Measurements from ENCODE around the gene TPRG1L.

The TPRG1L gene

GRCh38 chr1:3630161-3630611 is 5.4 kb downstream of the TPRG1L start:
- no peak for DNase-seq

GRCh38 chr1:3630914-3631313 is 6.1 kb downstream of the TPRG1L start:
- no peak for DNase-seq

DNA sequence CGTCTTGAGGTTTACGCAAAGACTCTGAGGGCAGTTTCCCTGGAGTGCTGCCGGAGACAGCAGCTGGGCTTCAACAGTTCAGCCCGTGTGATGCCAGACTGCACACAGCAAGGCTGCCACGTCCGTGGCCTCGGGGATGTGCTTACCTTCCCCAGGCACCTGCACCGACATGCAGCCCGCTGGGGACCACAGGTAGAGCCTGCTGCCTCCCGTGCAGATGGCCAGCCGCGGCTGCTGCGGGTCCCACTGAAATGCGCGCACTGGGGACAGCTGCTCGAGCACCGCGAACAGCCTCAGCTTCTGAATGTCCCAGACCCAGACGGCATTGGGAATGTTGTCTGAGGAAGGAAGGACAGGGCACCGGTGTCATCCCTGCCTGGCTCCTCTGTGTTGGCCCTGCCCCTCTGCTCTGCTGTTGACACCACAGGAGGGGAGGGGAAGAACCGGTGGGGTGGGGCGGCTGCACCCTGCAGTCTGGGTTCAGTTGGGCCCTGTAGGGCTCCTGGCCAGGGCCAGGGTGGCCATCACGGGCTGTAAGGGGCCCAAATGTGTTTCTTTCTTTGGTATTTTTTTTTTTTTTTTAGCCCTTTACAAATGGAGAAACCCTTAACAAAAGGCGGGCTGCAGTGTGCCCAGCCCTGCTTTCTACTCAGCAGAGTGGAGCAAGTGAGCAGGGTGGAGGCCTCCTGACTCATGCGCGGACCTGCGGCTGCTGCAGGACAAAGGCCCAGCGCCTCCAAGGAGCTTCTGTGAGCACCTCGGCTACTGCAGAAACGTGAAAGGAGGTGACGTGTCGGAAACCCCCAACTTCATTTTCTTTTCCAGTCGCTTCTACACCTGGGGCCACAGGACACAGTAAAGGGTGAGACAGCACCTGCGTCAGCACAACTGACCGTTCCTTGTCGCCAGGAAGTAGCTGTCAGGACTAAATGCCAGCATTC is 6.8 kb downstream of the TPRG1L start:
- DNase-seq: no peak

- no peak for DNase-seq
Observed at GRCh38 chr1:3632298-3632697, 7.5 kb downstream of the TPRG1L start.

GRCh38 chr1:3632716-3633343 is 8.0 kb downstream of the TPRG1L start:
- no peak for DNase-seq

DNA sequence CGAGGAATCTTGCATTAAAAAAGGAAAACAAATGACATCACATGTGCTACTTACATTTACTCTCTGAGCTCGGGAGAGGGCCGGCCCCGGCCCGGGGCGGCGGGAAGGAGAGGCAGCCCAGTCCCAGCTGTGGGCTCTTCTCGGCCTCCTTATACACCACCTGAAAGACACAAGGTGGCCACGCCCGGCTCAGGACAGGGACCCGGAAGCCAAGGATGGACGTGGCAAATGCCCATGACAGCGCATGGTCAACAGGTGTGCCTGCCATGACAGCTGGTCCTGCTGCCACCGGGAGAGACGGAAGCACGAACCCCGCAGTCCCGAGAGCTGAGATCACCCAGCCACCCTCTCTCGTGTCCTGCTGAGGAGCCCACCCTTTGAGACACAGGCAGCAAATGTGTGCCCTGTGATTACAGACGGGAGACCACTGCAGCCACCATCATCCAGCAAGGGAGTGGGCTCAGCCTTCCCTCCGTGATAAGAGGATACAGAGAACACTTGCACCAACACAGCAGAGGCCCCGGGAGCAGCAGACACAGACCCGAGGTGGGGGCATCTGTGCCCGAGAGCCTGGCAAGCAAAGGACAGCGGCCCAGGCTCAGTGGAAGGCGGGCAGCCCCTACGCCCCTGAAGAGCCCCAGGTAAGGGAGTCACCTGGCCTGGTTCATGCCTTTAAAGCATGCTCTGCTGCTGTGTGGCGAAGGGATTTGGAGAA is 8.7 kb downstream of the TPRG1L start:
- DNase-seq: no peak

DNA sequence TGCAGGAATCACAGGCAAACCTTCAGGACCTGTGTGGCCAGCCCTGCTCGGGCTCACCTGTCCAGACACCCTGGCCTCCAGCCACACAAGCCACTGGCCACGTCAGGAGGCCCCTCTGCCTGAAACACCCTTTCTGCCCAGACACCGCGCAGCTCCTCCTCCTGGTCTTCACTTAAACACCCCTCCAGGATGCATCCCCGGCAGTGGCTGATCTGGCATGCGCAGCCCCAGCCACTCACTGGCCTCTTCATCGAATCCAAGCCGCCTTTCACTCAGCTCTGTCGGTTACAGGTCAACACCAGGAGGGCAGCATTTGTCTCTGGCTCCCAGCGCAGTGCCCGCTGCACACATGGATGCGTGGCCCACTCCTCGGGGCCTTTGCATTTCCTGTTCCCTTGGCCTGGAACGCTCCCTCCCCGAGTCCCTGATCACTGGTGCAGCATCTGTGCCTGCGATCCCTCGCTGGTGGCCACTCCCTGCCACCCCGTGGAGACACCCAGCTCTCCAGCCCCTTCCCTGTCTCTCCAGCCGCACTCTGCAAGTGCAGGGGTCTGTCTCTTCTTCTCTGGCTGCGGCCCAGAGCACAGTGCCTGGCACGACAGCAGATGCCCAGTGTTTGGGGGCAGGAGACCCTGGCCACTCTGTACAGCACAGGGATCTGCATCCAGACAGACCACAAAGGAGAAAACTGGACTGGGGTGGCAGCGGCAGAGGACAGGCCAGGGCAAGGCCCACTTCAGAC is 9.4 kb downstream of the TPRG1L start:
- no peak for DNase-seq

DNA sequence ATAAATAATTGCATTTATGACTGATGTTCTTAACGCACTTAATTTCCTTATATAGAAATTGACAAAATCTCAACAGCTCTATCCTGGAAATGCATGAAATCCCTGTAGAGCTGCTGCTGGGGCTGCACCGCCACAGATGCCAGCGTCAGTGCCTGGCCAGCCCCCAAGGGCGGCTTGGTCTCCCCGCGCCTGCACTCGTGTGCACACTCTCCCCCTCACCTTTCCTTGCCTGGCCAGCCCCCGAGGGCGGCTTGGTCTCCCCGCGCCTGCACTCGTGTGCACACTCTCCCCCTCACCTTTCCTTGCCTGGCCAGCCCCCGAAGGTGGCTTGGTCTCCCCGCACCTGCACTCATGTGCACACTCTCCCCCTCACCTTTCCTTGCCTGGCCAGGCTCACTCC is 11.3 kb downstream of the TPRG1L start:
- DNase-seq: no peak

DNA sequence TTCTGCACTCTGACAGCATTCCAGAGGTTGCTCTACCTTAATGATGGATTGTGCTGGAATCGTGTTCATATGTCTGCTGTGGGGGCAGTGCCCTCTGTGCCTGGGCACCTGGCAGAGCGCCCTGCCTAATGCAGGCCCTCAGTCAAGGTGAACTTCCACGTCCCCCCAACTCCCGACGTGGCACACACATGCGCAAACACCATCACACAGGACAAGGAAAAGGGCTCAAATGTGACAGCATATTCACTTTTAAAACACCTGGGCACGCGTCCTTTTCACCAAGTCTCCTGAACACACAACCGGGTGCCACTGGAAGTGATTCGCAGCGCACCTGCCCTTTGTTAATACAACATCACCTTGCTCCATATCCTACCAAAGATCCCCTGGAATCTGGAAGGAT is 11.7 kb downstream of the TPRG1L start:
- no peak for DNase-seq

GRCh38 chr1:3638027-3638426 is 13.2 kb downstream of the TPRG1L start:
- no peak for DNase-seq

- DNase-seq: no peak
Observed at GRCh38 chr1:3638676-3639075, 13.9 kb downstream of the TPRG1L start.

- no peak for DNase-seq
Observed at GRCh38 chr1:3639397-3639911, 14.6 kb downstream of the TPRG1L start.

- DNase-seq: no peak
Observed at GRCh38 chr1:3640121-3640837, 15.5 kb downstream of the TPRG1L start.

DNA sequence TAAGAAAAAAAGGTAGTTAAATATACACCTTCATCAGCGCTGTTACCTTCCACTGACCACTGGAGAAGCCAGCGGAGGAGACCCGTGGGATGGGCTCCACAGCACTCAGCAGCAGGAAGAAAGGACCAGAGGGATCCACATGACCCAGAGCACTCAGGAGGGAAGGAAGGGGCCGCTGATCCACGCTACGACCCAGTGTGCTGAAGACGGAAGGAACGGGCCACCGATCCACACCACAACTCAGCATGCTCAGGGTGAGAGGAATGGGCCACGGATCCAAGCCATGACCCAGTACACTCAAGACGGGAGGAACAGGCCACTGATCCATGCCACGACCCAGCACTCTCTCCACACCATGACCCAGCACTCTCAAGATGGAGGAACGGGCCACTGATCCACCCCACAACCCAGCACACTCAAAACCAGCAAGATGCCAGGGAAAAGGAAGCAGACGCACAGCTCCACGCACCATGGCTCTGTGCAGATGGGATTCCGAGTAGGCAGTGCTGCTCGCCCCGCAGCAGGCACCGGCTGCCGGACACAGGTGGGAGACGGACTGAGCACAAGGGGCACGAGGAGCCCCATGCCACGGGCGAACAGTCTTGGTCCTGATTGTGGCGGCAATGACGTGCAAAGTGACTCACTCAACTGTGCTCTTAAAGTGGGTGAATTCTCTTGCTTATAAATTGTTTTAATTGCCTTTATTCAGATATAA is 16.4 kb downstream of the TPRG1L start:
- no peak for DNase-seq

- no peak for DNase-seq
Observed at GRCh38 chr1:3641816-3642215, 17.0 kb downstream of the TPRG1L start.

DNA sequence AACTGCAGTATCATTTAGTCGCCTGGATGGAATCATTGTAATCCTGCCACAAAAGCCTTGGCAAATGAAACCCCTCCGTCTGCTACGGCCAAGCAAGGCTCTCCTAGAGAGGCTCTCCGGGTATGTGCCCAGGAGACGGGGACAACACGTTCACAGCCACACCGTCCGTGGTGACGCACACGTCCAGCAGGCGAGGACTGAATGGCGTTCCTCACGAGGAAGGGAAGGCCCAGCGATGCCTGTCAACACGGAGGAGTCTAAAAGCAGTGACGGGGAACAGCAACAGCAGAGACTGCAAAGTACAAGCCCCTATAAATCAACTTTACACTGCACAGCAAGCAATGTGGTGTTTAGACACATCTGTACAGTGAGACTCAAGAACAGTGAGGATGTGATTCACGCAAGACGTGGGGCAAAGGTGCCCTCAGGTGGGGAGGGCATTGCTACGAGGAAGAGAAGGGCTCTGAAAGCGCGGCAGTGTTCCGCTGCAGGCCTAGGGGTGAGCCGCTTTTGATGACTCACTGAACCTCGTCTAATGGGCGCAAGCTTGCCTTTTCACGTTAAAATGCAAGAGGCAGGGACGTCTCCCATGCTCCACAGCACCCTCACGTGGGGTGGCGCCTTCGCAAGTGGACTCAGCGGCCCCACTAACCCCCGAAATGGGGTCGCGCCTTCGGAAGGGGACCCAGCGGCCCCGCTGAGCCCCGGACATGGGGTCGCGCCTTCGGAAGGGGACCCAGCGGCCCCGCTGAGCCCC is 18.3 kb downstream of the TPRG1L start:
- no peak for DNase-seq

DNA sequence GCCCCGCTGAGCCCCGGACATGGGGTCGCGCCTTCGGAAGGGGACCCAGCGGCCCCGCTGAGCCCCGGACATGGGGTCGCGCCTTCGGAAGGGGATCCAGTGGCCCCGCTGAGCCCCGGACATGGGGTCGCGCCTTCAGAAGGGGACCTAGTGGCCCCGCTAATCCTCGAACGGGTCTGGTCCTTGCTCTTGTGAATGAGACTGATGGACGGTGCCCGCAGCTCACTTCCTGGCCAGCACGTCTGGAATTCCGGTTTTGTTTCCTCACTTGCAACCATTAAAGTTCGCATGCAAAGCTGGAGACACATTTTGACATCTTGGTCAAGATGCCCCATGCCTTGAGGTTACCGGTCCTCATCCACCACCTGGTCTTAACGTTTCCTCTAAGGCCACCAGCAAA is 19.5 kb downstream of the TPRG1L start:
- no peak for DNase-seq

GRCh38 chr1:3645247-3645646 is 20.4 kb downstream of the TPRG1L start:
- DNase-seq: no peak

GRCh38 chr1:3645666-3646355 is 21.0 kb downstream of the TPRG1L start:
- no peak for DNase-seq

GRCh38 chr1:3646596-3646995 is 21.8 kb downstream of the TPRG1L start:
- no peak for DNase-seq

All from fibroblast of skin of back (primary cell).